AG09309 (cell line): ENCODE results near the gene FGD6.
"Not testable (repeated sequence)": the region's sequence is repeated elsewhere in the genome, so short reads cannot be mapped to it uniquely, and the experiment has no call there.

Experiments used
- DNase-seq: peaks from one replicate; pipeline ENCODE4 v3.0.0-alpha.2; 2010; ENCODE audit warnings: low read depth
- H3K4me3 ChIP-seq: 2 replicates; pipeline ENCODE4 v1.5.1; 2011; ENCODE audit warnings: mild to moderate bottlenecking, low read depth, low read length, moderate library complexity; ENCODE audit not compliant: control insufficient read depth
- CTCF ChIP-seq: IDR thresholded peaks from 2 replicates; pipeline ENCODE4 v1.5.1; 2011; ENCODE audit warnings: mild to moderate bottlenecking, low read depth, low read length, inconsistent platforms; ENCODE audit not compliant: insufficient read depth, control insufficient read depth; ENCODE audit errors: missing control alignments

Gene FGD6

GRCh38 chr12:95104919-95105452 lies 112.3 kb downstream of the FGD6 start:
- TF ChIP-seq CTCF, result no peak

GRCh38 chr12:95102916-95103671 lies 114.2 kb downstream of the FGD6 start:
- DNase-seq, result peak; percentile 79
- no peak overlapping the region for H3K4me3 ChIP-seq
- TF ChIP-seq CTCF, result no peak

More at GRCh38 chr12:95104919-95105452, 112.3 kb downstream of the FGD6 start:
- no peak overlapping the region for H3K4me3 ChIP-seq
- no peak for DNase-seq

GRCh38 chr12:95101957-95102356 lies 115.3 kb downstream of the FGD6 start:
- DNase-seq, H3K4me3 ChIP-seq: not testable (repeated sequence)

GRCh38 chr12:95100264-95101190 lies 116.7 kb downstream of the FGD6 start:
- H3K4me3 ChIP-seq, result no peak overlapping the region
- DNase-seq, result no peak
- TF ChIP-seq CTCF, result no peak

GRCh38 chr12:95099270-95099790 lies 117.9 kb downstream of the FGD6 start:
- DNase-seq, result no peak
- TF ChIP-seq CTCF, result no peak
- H3K4me3 ChIP-seq, result no peak overlapping the region

GRCh38 chr12:95096852-95097251 lies 120.4 kb downstream of the FGD6 start:
- TF ChIP-seq CTCF, result no peak
- no peak overlapping the region for H3K4me3 ChIP-seq
- DNase-seq, result no peak
